K562 (cell line): ENCODE data around the gene IQGAP3. TPM values are rescaled to one million over a fixed set of nuclear protein-coding genes. Genes with fewer than 3 reads are reported as not detected.

Source experiments
- ATF7 ChIP-seq: fragments of 450-650 bp; IDR thresholded peaks from 2 replicates; pipeline ENCODE4 v1.7.1; 2014; ENCODE audit warnings: mild to moderate bottlenecking, moderate library complexity
- CBX1 ChIP-seq: sonication (generic); IDR thresholded peaks from 2 replicates; pipeline ENCODE4 v1.6.1; 2016; ENCODE audit warnings: antibody characterized with exemption, low read depth, mild to moderate bottlenecking
- EGR1 ChIP-seq: fragments of 450-650 bp; conservative IDR thresholded peaks from 2 replicates; pipeline ENCODE4 v1.6.1; 2017; ENCODE audit warnings: mild to moderate bottlenecking
- ERF ChIP-seq: fragments of 450-650 bp; formaldehyde crosslinking; IDR thresholded peaks from 2 replicates; pipeline ENCODE4 v1.4.0; 2020; ENCODE audit warnings: mild to moderate bottlenecking, mixed read lengths
- HBP1 ChIP-seq: fragments of 450-650 bp; formaldehyde crosslinking; IDR thresholded peaks from 2 replicates; pipeline ENCODE4 v1.4.0; 2022; ENCODE audit warnings: missing genetic modification characterization
- MGA ChIP-seq: fragments of 450-650 bp; IDR thresholded peaks from 2 replicates; pipeline ENCODE4 v1.6.1; 2016; ENCODE audit warnings: mild to moderate bottlenecking, moderate library complexity
- PML ChIP-seq: IDR thresholded peaks from 2 replicates; pipeline ENCODE4 v1.6.1; 2012; ENCODE audit warnings: low read length, inconsistent platforms
- RFX7 ChIP-seq: fragments of 250-450 bp; sonication (Bioruptor Pico); IDR thresholded peaks from 2 replicates; pipeline ENCODE4 v1.5.1; 2021; ENCODE audit warnings: mild to moderate bottlenecking
- ZNF57 ChIP-seq: fragments of 450-650 bp; formaldehyde crosslinking; IDR thresholded peaks from 2 replicates; pipeline ENCODE4 v1.4.0; 2020; ENCODE audit warnings: mild to moderate bottlenecking, moderate library complexity
- polyA plus RNA-seq, 8 experiments: library from polyadenylated mRNA; depleted of rRNA in 4 of 8; stranded (reverse) in 5 of 8; unstranded in 3 of 8; fragments of >200 nt; fragmentation: Nextera tagmentation in 2 of 8; fragmentation: Illumina TruSeq in 1 of 8; extraction: Ambion mirVana in 2 of 8; extraction: Trizol in 1 of 8; gene quantifications; 2 replicates each; pipeline versions ENCODE4 v1.2.1 to v1.2.3, GENCODE V29; 2011 to 2014; ENCODE audit warnings: inconsistent platforms in 1 of 8, missing spikeins in 1 of 8
- total RNA-seq, 7 experiments: library from RNA; depleted of rRNA in 6 of 7; stranded (reverse); fragments of >200 nt in 6 of 7; fragmentation: Illumina TruSeq in 2 of 7; extraction: Trizol in 2 of 7; gene quantifications; 2 replicates each; pipeline versions ENCODE4 v1.2.1 to v1.2.3, GENCODE V29; 2011 to 2021; ENCODE audit warnings: low replicate concordance in 1 of 7
- TF ChIP-seq, protein P1 (sequence below): sonication (generic); formaldehyde crosslinking; IDR thresholded peaks from 2 replicates; pipeline ENCODE4 v1.9.0; 2022; ENCODE audit warnings: mild to moderate bottlenecking, missing genetic modification reagents
- TF ChIP-seq, protein P2 (sequence below), 3 experiments: IDR thresholded peaks in 2 of 3; conservative IDR thresholded peaks in 1 of 3; 2 replicates each; pipeline ENCODE4 v1.5.1; 2011 to 2012; ENCODE audit warnings: low read length in 3 of 3, mild to moderate bottlenecking in 3 of 3, control low read depth in 2 of 3, improper control_type of control experiment in 1 of 3, inconsistent platforms in 1 of 3, low read depth in 1 of 3, mixed read lengths in 1 of 3, moderate library complexity in 1 of 3; ENCODE audit not compliant: insufficient read depth in 2 of 3

IQGAP3 gene
- total and polyA plus RNA-seq, 9 of the 15 experiments (the other 6 are each of a cell fraction or from before 2014, with no cell fraction given): 1.4 to 16.6 (median 11.9) TPM

GRCh38 chr1:156492013-156492590 is 80.3 kb downstream of the IQGAP3 start (continued):
- peak; percentile 75; the same call in 1 of the 2 replicates for TF ChIP-seq RFX7 (CRISPR knock-in tag)
- peak; percentile 47; the same call in 1 of the 2 replicates for TF ChIP-seq PML
- TF ChIP-seq, protein P1, sequence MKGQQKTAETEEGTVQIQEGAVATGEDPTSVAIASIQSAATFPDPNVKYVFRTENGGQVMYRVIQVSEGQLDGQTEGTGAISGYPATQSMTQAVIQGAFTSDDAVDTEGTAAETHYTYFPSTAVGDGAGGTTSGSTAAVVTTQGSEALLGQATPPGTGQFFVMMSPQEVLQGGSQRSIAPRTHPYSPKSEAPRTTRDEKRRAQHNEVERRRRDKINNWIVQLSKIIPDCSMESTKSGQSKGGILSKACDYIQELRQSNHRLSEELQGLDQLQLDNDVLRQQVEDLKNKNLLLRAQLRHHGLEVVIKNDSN (CRISPR knock-in tag): peak; percentile 8; the same call in 1 of the 2 replicates
- 0 out of 2 replicates have a peak, but pooled peaks have one; percentile 8 for TF ChIP-seq HBP1
- TF ChIP-seq MGA: no peak
- TF ChIP-seq EGR1: no peak
- TF ChIP-seq, protein P2, sequence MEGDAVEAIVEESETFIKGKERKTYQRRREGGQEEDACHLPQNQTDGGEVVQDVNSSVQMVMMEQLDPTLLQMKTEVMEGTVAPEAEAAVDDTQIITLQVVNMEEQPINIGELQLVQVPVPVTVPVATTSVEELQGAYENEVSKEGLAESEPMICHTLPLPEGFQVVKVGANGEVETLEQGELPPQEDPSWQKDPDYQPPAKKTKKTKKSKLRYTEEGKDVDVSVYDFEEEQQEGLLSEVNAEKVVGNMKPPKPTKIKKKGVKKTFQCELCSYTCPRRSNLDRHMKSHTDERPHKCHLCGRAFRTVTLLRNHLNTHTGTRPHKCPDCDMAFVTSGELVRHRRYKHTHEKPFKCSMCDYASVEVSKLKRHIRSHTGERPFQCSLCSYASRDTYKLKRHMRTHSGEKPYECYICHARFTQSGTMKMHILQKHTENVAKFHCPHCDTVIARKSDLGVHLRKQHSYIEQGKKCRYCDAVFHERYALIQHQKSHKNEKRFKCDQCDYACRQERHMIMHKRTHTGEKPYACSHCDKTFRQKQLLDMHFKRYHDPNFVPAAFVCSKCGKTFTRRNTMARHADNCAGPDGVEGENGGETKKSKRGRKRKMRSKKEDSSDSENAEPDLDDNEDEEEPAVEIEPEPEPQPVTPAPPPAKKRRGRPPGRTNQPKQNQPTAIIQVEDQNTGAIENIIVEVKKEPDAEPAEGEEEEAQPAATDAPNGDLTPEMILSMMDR (IDR thresholded peaks at IDR 0.05 in 2 of 3, conservative IDR thresholded peaks at IDR 0.05 in 1 of 3; ENCODE audit: insufficient read depth in 2 of 3, low read depth in 1 of 3, low read length in 3 of 3): no peak
- 0 out of 2 replicates have a peak, but pooled peaks have one; percentile 21 for TF ChIP-seq ERF (CRISPR knock-in tag)
- TF ChIP-seq CBX1: peak; percentile 58; the same call in 1 of the 2 replicates
- 0 out of 2 replicates have a peak, but pooled peaks have one; percentile 32 for TF ChIP-seq ZNF57
- no peak for TF ChIP-seq ATF7
